HepG2 (cell line): ENCODE results near the gene PPM1F. TPM values are rescaled to one million over a fixed set of nuclear protein-coding genes. Genes with fewer than 3 reads are reported as not detected.

Source experiments
- ATAC-seq: fragments of 200-7000 bp; cut with Tn5 transposase; 3 replicates; pipeline ENCODE4 v1.9.1; 2020; ENCODE audit warnings: mild to moderate bottlenecking, moderate library complexity
- BruUV-seq: library from RNA; stranded (reverse); fragments of 400-500 nt; replicated peaks from 2 replicates; lab custom pipeline; 2021; lab: Mats Ljungman, UMichigan
- CTCF ChIA-PET: fragments of 300-600 bp; formaldehyde crosslinking; extraction: SDS; loops from one replicate; lab custom pipeline; 2021; ENCODE audit warnings: low total read pairs, inconsistent platforms, low intra/inter-chr PET ratio; lab: Yijun Ruan, JAX
- POLR2A ChIA-PET: fragments of 350-600 bp; sonication (Branson Sonifier 250); formaldehyde crosslinking; loops from one replicate; lab custom pipeline; 2020; ENCODE audit warnings: antibody characterized with exemption, inconsistent platforms; lab: Yijun Ruan, JAX
- DNase-seq: peaks from one replicate; pipeline ENCODE4 v3.0.0-alpha.2; 2015; ENCODE audit warnings: low spot score
- FAIRE-seq: peaks from 3 replicates; lab custom pipeline; 2011; peaks lifted over from hg19 to GRCh38; lab: Jason Lieb, UNC
- H2AFZ ChIP-seq: one replicate; pipeline ENCODE4 v1.6.1; 2011; ENCODE audit warnings: low read length, inconsistent platforms
- H3K27ac ChIP-seq: fragments of 300-600 bp; 3 replicates; pipeline ENCODE4 v1.8.0; 2011; ENCODE audit warnings: mixed run types, mild to moderate bottlenecking, mixed read lengths, low read length, inconsistent platforms; ENCODE audit not compliant: insufficient read depth; ENCODE audit errors: extremely low read length
- H3K27me3 ChIP-seq, 2 experiments: fragments of 200-600 bp in 1 of 2; 2 replicates in 1 of 2; 3 replicates in 1 of 2; pipeline versions ENCODE4 v1.6.0 to v1.8.0; 2011; ENCODE audit warnings: low read length in 2 of 2, mild to moderate bottlenecking in 2 of 2, moderate library complexity in 2 of 2, inconsistent platforms in 1 of 2; ENCODE audit not compliant: insufficient read depth in 2 of 2, control insufficient read depth in 1 of 2
- H3K36me3 ChIP-seq, 2 experiments: fragments of 200-600 bp in 1 of 2; replicated peaks in 1 of 2; 2 replicates in 1 of 2; 3 replicates in 1 of 2; pipeline versions ENCODE4 v1.5.1 to v1.8.0; 2011; ENCODE audit warnings: low read length in 2 of 2, inconsistent platforms in 1 of 2; ENCODE audit not compliant: insufficient read depth in 2 of 2, control insufficient read depth in 1 of 2
- H3K4me1 ChIP-seq: 2 replicates; pipeline ENCODE4 v1.5.1; 2012; ENCODE audit warnings: low read length, inconsistent platforms; ENCODE audit not compliant: insufficient read depth
- H3K4me2 ChIP-seq: 2 replicates; pipeline ENCODE4 v1.6.0; 2011; ENCODE audit warnings: low read depth, low read length, inconsistent platforms
- H3K4me3 ChIP-seq, 3 experiments: fragments of 200-600 bp in 1 of 3; sonication (generic), shearing (Covaris generic) in 1 of 3; replicated peaks in 1 of 3; 2 replicates each; pipeline ENCODE4 v1.5.1; 2011 to 2016; ENCODE audit warnings: low read length in 3 of 3, inconsistent platforms in 2 of 3, low read depth in 2 of 3, mild to moderate bottlenecking in 2 of 3, control low read depth in 1 of 3, mixed read lengths in 1 of 3; ENCODE audit not compliant: insufficient read depth in 1 of 3
- H3K79me2 ChIP-seq: one replicate; pipeline ENCODE4 v1.6.1; 2011; ENCODE audit warnings: low read length, inconsistent platforms; ENCODE audit not compliant: insufficient read depth
- H3K9ac ChIP-seq: 2 replicates; pipeline ENCODE4 v1.6.0; 2011; ENCODE audit warnings: mild to moderate bottlenecking, low read depth, low read length, inconsistent platforms; ENCODE audit not compliant: insufficient read depth
- H3K9me3 ChIP-seq: 2 replicates; pipeline ENCODE4 v1.5.1; 2012; ENCODE audit warnings: mild to moderate bottlenecking, low read length
- H4K20me1 ChIP-seq: 2 replicates; pipeline ENCODE4 v1.6.0; 2011; ENCODE audit warnings: inconsistent platforms, mild to moderate bottlenecking, low read length, moderate library complexity; ENCODE audit not compliant: insufficient read depth
- MTF2 ChIP-seq: sonication (generic); formaldehyde crosslinking; IDR thresholded peaks from 2 replicates; pipeline ENCODE4 v1.5.0; 2020; ENCODE audit warnings: missing genetic modification reagents, borderline replicate concordance
- ZNF276 ChIP-seq: sonication (generic); formaldehyde crosslinking; IDR thresholded peaks from 2 replicates; pipeline ENCODE4 v1.4.0; 2020; ENCODE audit warnings: mild to moderate bottlenecking, low read depth, missing genetic modification reagents
- ZNF552 ChIP-seq: sonication (generic); formaldehyde crosslinking; IDR thresholded peaks from 2 replicates; pipeline ENCODE4 v1.9.0; 2022; ENCODE audit warnings: missing genetic modification reagents, mild to moderate bottlenecking, borderline replicate concordance
- ZNF768 ChIP-seq: sonication (generic); formaldehyde crosslinking; IDR thresholded peaks from 2 replicates; pipeline ENCODE4 v1.4.0; 2020; ENCODE audit warnings: missing genetic modification reagents
- ZUFSP ChIP-seq: sonication (generic); formaldehyde crosslinking; IDR thresholded peaks from 2 replicates; pipeline ENCODE4 v1.9.0; 2021; ENCODE audit warnings: missing genetic modification reagents, mild to moderate bottlenecking, borderline replicate concordance
- WGBS: methylation state at CpG from one replicate; pipeline ENCODE4 v1.1.6; 2017; ENCODE audit warnings: low lambda C conversion rate; 5-methylcytosine and 5-hydroxymethylcytosine counted together
- in situ Hi-C: cut with HindIII; loops from 2 replicates; pipeline ENCODE4 v1.10.0; 2017; ENCODE audit warnings: low pct_unique_long_range_greater_than_20kb; ENCODE audit not compliant: extremely low pct_ligation_motif_present
- intact Hi-C: fragments of 100-400 bp; cut with micrococcal nuclease; formaldehyde crosslinking; loops from one replicate; pipeline ENCODE4 v1.10.0; 2022; ENCODE audit not compliant: unreplicated experiment
- polyA plus RNA-seq, 8 experiments: library from polyadenylated mRNA; depleted of rRNA in 3 of 8; stranded (reverse) in 7 of 8; unstranded in 1 of 8; fragments of >200 nt; fragmentation: Illumina TruSeq in 4 of 8; extraction: Trizol in 4 of 8; gene quantifications; 2 replicates each; pipeline versions ENCODE4 v1.2.1 to v1.2.3, GENCODE V29; 2011 to 2016; ENCODE audit warnings: low read depth in 4 of 8, missing spikeins in 1 of 8, mixed read lengths in 1 of 8; ENCODE audit not compliant: insufficient read depth in 1 of 8
- total RNA-seq, 5 experiments: library from RNA; depleted of rRNA; stranded (reverse); fragments of >200 nt; fragmentation: Illumina TruSeq; extraction: Trizol; gene quantifications; 2 replicates each; pipeline ENCODE4 v1.2.3, GENCODE V29; 2016; ENCODE audit warnings: low read depth in 1 of 5

The PPM1F gene
- total and polyA plus RNA-seq, 2 of the 13 experiments (the other 11 are each of a cell fraction or from before 2014, with no cell fraction given): 11.0 to 19.6 TPM

GRCh38 chr22:21962655-21962949, 10.0 kb upstream of the PPM1F start:
- POLR2A ChIA-PET: no interaction called here
- in situ Hi-C loops: no loop called here

More at GRCh38 chr22:21962655-21962949, 10.0 kb upstream of the PPM1F start:
- no peak for FAIRE-seq
- Histone ChIP-seq H3K27me3 (no peaks in the 10 kb centered on the region), H3K4me1 (no peaks in the 10 kb centered on the region), H3K4me2 (no peak overlapping the region), H2AFZ (no peak overlapping the region), H3K4me3 (no peak overlapping the region), H3K9me3 (no peaks in the 10 kb centered on the region), H3K36me3 (peaks cover 22 to 63% of the 10 kb centered on the region in 2 experiments), H3K27ac (no peak overlapping the region), H3K9ac (no peak overlapping the region), H4K20me1 (no peaks in the 10 kb centered on the region), H3K79me2 (no peaks in the 10 kb centered on the region)
- intact Hi-C loops: no loop called here
- no TSS peak for BruUV-seq
- no peak for ATAC-seq
- WGBS: 95% methylated on average over 6 of the region's 11 CpGs
- no peak for TF ChIP-seq ZNF276 (CRISPR knock-in tag)
- TF ChIP-seq ZNF552: no peak
- TF ChIP-seq ZUFSP (CRISPR knock-in tag): no peak
- TF ChIP-seq ZNF768 (CRISPR knock-in tag): no peak
- TF ChIP-seq MTF2: no peak
- CTCF ChIA-PET: no interaction called here
- DNase-seq: no peak
